ENCODE data around the gene MEAK7. TPM values are rescaled to one million over a fixed set of nuclear protein-coding genes. Genes with fewer than 3 reads are reported as not detected.

MEAK7 gene, protein sequence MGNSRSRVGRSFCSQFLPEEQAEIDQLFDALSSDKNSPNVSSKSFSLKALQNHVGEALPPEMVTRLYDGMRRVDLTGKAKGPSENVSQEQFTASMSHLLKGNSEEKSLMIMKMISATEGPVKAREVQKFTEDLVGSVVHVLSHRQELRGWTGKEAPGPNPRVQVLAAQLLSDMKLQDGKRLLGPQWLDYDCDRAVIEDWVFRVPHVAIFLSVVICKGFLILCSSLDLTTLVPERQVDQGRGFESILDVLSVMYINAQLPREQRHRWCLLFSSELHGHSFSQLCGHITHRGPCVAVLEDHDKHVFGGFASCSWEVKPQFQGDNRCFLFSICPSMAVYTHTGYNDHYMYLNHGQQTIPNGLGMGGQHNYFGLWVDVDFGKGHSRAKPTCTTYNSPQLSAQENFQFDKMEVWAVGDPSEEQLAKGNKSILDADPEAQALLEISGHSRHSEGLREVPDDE
- 10 to 100 TPM; 17.0 to 23.4 TPM for total RNA-seq

DNA sequence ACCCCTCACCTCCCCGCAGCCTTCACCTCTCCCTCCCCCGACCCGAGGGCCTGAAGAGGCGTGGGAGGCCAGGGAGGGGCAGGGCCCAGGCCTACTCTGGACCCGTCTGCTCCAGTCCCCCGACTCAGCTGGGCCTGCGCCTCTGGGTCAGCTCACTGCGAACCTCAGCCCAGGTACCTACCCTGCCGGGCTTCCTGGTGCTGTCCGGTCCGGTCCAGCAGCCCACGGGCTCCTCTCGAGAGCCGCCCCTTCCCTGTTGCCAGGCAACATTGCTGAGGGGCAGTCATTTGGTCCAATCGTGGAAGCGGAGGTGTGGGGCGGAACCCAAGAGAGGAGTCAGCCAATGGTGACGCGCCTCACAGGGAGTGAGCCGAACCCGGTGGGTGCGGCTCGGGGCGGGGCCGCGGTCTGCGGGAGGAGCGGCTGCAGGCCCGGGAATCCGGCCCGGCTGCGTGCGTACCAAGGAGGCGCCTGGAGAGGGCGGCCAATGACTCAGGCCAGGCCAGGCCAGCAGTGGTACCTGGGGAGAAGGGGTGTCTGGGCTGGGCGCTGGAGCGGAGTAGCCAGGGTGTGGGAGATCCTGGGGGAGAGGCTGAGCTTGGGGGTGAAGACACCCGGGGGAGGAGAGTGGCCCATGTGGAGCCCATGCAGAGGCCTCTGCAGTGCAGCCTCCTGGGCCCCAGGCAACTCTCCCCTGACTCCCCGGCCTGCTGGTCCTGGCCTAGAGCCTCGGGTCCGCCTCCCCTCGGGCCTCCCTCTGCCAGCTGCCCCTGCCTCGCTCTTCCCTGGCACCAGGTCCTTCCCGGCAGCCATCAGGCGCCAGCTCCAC is at the start of gene MEAK7:
Gene MEAK7 (minus strand): TSS at position 240 of the 829 bp plus-strand sequence. CDS start 6,573 bp downstream, outside the sequence.
- intact Hi-C loops (cut with DNase I), result no loop called here
- H3K36me3 ChIP-seq, result no peaks in the 10 kb centered on the region
- H3K4me1 ChIP-seq, result no peaks in the 10 kb centered on the region
- H3K27ac ChIP-seq, result peak within 1 kb of the TSS; percentile 51
- TF ChIP-seq, protein P1, sequence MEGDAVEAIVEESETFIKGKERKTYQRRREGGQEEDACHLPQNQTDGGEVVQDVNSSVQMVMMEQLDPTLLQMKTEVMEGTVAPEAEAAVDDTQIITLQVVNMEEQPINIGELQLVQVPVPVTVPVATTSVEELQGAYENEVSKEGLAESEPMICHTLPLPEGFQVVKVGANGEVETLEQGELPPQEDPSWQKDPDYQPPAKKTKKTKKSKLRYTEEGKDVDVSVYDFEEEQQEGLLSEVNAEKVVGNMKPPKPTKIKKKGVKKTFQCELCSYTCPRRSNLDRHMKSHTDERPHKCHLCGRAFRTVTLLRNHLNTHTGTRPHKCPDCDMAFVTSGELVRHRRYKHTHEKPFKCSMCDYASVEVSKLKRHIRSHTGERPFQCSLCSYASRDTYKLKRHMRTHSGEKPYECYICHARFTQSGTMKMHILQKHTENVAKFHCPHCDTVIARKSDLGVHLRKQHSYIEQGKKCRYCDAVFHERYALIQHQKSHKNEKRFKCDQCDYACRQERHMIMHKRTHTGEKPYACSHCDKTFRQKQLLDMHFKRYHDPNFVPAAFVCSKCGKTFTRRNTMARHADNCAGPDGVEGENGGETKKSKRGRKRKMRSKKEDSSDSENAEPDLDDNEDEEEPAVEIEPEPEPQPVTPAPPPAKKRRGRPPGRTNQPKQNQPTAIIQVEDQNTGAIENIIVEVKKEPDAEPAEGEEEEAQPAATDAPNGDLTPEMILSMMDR (IDR thresholded peaks at IDR 0.05), result no peak
- peak within 1 kb of the TSS; percentile 49 for H3K4me3 ChIP-seq
- no peaks in the 10 kb centered on the region for H3K9me3 ChIP-seq
- no peaks in the 10 kb centered on the region for H3K27me3 ChIP-seq
- peak within 1 kb of the TSS; percentile 78 to 81 for H3K9ac ChIP-seq (ENCODE audit: low read depth in 2 of 2, low read length in 2 of 2)
- peak; percentile 100 for DNase-seq

DNA sequence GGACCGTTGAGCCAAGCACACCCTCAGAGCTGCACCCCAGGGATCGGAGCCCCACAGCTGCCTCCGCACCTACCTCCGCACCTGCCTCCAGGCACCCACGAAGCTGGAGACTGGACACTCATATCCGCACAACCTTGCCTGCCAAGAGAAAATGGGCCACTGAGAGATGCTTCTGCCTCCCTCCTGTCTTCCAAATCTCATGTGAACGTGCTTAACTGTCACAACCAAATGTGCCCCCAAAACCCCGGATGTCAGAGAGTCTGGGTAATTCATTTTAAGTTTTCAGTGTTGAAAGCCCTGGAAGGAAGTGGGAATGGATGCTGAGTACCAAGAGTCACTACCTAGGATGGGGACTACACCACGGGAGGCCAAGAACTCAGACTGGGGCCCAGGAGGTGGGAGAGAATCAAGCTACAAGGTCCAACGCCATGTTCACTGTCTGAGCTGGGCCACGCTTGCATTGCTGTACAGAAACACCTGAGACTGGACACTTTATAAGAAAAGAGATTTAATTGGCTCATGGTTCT is 49.5 kb upstream of the MEAK7 start:
- intact Hi-C loops (cut with DNase I), result no loop called here
- H3K27me3 ChIP-seq, result no peaks in the 10 kb centered on the region
- no peaks in the 10 kb centered on the region for H3K4me1 ChIP-seq
- H3K9ac ChIP-seq (ENCODE audit: low read depth in 2 of 2, low read length in 2 of 2), result peak overlapping the region in 1 of 2 donors; percentile 35
- no peaks in the 10 kb centered on the region for H3K36me3 ChIP-seq
- H3K4me3 ChIP-seq, result no peak overlapping the region
- no peaks in the 10 kb centered on the region for H3K9me3 ChIP-seq
- TF ChIP-seq, protein P1 (IDR thresholded peaks at IDR 0.05), result no peak
- H3K27ac ChIP-seq, result no peak overlapping the region
- DNase-seq, result no peak

DNA sequence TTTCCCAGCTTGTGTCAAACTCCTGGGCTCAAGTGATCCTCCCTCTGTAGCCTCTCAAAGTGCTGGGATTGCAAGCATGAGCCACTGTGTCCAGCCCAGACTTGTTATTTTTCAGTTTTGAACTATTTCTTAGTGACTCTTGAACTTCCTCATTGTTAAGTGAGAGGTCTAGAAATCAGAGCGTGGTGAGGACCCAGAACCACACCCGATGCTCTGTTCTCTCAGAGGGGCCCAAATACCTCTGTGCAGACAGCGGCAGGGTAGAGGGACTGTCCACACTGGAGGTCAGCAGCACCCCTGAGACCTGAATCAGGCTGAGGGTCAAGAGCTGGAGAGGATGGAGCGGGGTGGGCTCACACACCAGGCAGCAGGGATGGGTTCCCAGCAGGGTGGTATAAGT is 47.7 kb upstream of the MEAK7 start:
- Histone ChIP-seq H3K4me1 (no peaks in the 10 kb centered on the region), H3K27ac (no peak overlapping the region), H3K27me3 (no peaks in the 10 kb centered on the region), H3K9ac (ENCODE audit: low read depth in 2 of 2, low read length in 2 of 2) (peak overlapping the region in 1 of 2 donors; percentile 50), H3K36me3 (no peaks in the 10 kb centered on the region), H3K4me3 (no peak overlapping the region), H3K9me3 (no peaks in the 10 kb centered on the region)
- intact Hi-C loops (cut with DNase I), result no loop called here
- TF ChIP-seq, protein P1 (IDR thresholded peaks at IDR 0.05), result no peak
- DNase-seq, result no peak

DNA sequence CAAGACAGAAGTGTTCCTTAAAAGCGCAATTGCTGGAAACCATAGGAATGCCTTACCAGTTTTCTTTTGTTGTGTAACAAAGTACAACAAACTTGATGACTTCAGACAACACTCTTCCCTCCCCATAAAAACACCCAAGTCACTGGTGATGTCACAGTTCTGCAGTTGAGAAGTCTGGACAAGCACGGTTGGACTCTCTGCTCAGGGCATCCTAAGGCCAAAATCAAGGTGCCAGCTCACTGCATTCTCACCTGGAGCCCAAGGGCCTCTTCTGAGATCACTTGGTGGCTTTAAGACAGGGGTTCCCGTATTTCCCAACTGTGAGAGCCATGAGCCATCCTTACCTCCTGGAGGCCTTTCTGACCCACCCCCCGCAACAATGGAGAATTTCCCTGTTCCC is 45.6 kb upstream of the MEAK7 start:
- no peak for DNase-seq
- Histone ChIP-seq H3K4me1 (no peaks in the 10 kb centered on the region), H3K4me3 (no peak overlapping the region), H3K9me3 (no peaks in the 10 kb centered on the region), H3K36me3 (no peaks in the 10 kb centered on the region), H3K27me3 (no peaks in the 10 kb centered on the region), H3K27ac (no peak overlapping the region), H3K9ac (ENCODE audit: low read depth in 2 of 2, low read length in 2 of 2) (no peak overlapping the region)
- TF ChIP-seq, protein P1 (IDR thresholded peaks at IDR 0.05), result no peak
- intact Hi-C loops (cut with DNase I), result no loop called here

Measured in colonic mucosa (tissue), 4 donors.